Measurements from ENCODE around the gene SPATS1. TPM values are rescaled to one million over a fixed set of nuclear protein-coding genes. Genes with fewer than 3 reads are reported as not detected.
"Not testable (repeated sequence)": the region's sequence is repeated elsewhere in the genome, so short reads cannot be mapped to it uniquely, and the experiment has no call there.

SPATS1 gene
- polyA plus RNA-seq, 1 donor (not counting 4 experiments of a cell fraction or from before 2014, with no cell fraction given): not detected

GRCh38 chr6:44311767-44312166 is 30.7 kb upstream of the SPATS1 start:
- H3K36me3 ChIP-seq (ENCODE audit: control insufficient read depth in 2 of 2, extremely low read depth in 1 of 2, insufficient read depth in 2 of 2, low read length in 2 of 2): peaks cover 13 to 27% of the 10 kb centered on the region in 2 experiments
- H3K9me3 ChIP-seq (ENCODE audit: control insufficient read depth, low read depth, low read length): no peaks in the 10 kb centered on the region
- H3K9me1 ChIP-seq (ENCODE audit: control insufficient read depth, extremely low read depth, insufficient read depth, low read length): no peaks in the 10 kb centered on the region
- no peak overlapping the region for H2AFZ ChIP-seq (ENCODE audit: control insufficient read depth, low read length)
- no peaks in the 10 kb centered on the region for H3K27me3 ChIP-seq (ENCODE audit: control insufficient read depth, extremely low read depth, insufficient read depth, low read length)
- TF ChIP-seq EZH2 (IDR thresholded peaks at IDR 0.05; ENCODE audit: low read length) (no peak), CTCF (optimal IDR thresholded peaks at IDR 0.05 in 1 of 3, IDR thresholded peaks at IDR 0.05 in 1 of 3, conservative IDR thresholded peaks at IDR 0.05 in 1 of 3; ENCODE audit: extremely low read depth in 1 of 3, insufficient read depth in 2 of 3, low read length in 3 of 3) (no peak)
- DNase-seq (ENCODE audit: low read depth, low spot score) (no peak), FAIRE-seq (no peak)
- peak overlapping the region; percentile 83 for H3K4me2 ChIP-seq (ENCODE audit: control insufficient read depth, extremely low read depth, insufficient read depth, low read depth, low read length)
- H3K79me2 ChIP-seq (ENCODE audit: control insufficient read depth, insufficient read depth, low read length): peaks cover 12% of the 10 kb centered on the region
- H3K9ac ChIP-seq (ENCODE audit: control insufficient read depth, extremely low read depth, insufficient read depth, low read length): no peak overlapping the region
- no peaks in the 10 kb centered on the region for H4K20me1 ChIP-seq (ENCODE audit: control insufficient read depth, extremely low read depth, insufficient read depth, low read length)
- H3K4me3 ChIP-seq (ENCODE audit: control insufficient read depth in 2 of 3, extremely low read depth in 1 of 3, insufficient read depth in 2 of 3, low read depth in 1 of 3, low read length in 3 of 3): peak overlapping the region in 1 of 3 experiments; percentile 88
- H3K4me1 ChIP-seq (ENCODE audit: control insufficient read depth, extremely low read depth, insufficient read depth, low read length): peaks cover 19% of the 10 kb centered on the region
- no peak overlapping the region for H3K27ac ChIP-seq (ENCODE audit: control insufficient read depth, insufficient read depth, low read length)
- dilution Hi-C loops (cut with MboI; ENCODE audit: extremely low pct_ligation_motif_present, low sequenced_read_pairs): no loop called here

GRCh38 chr6:44312901-44313788 is 29.3 kb upstream of the SPATS1 start, which contains the start of gene AARS2:
Gene AARS2 (minus strand): TSS chr6:44313347. CDS start chr6:44313323, 24 bp downstream.
- Histone ChIP-seq H3K9me3 (ENCODE audit: control insufficient read depth, low read depth, low read length) (no peaks in the 10 kb centered on the region), H2AFZ (ENCODE audit: control insufficient read depth, low read length) (peak within 1 kb of the TSS; percentile 91), H4K20me1 (ENCODE audit: control insufficient read depth, extremely low read depth, insufficient read depth, low read length) (no peaks in the 10 kb centered on the region), H3K27me3 (ENCODE audit: control insufficient read depth, extremely low read depth, insufficient read depth, low read length) (no peaks in the 10 kb centered on the region), H3K79me2 (ENCODE audit: control insufficient read depth, insufficient read depth, low read length) (peaks cover 12% of the 10 kb centered on the region), H3K9me1 (ENCODE audit: control insufficient read depth, extremely low read depth, insufficient read depth, low read length) (no peaks in the 10 kb centered on the region), H3K9ac (ENCODE audit: control insufficient read depth, extremely low read depth, insufficient read depth, low read length) (peak within 1 kb of the TSS; percentile 87), H3K27ac (ENCODE audit: control insufficient read depth, insufficient read depth, low read length) (peak within 1 kb of the TSS; percentile 69), H3K4me1 (ENCODE audit: control insufficient read depth, extremely low read depth, insufficient read depth, low read length) (peaks cover 19% of the 10 kb centered on the region), H3K4me3 (ENCODE audit: control insufficient read depth in 2 of 3, extremely low read depth in 1 of 3, insufficient read depth in 2 of 3, low read depth in 1 of 3, low read length in 3 of 3) (peak within 1 kb of the TSS; percentile 88 to 96 (median 93)), H3K36me3 (ENCODE audit: control insufficient read depth in 2 of 2, extremely low read depth in 1 of 2, insufficient read depth in 2 of 2, low read length in 2 of 2) (peaks cover 9 to 23% of the 10 kb centered on the region in 2 experiments), H3K4me2 (ENCODE audit: control insufficient read depth, extremely low read depth, insufficient read depth, low read depth, low read length) (peak within 1 kb of the TSS; percentile 83)
- dilution Hi-C loops (cut with MboI; ENCODE audit: extremely low pct_ligation_motif_present, low sequenced_read_pairs): no loop called here
- no peak for TF ChIP-seq EZH2 (IDR thresholded peaks at IDR 0.05; ENCODE audit: low read length)
- TF ChIP-seq CTCF (optimal IDR thresholded peaks at IDR 0.05 in 1 of 3, IDR thresholded peaks at IDR 0.05 in 1 of 3, conservative IDR thresholded peaks at IDR 0.05 in 1 of 3; ENCODE audit: extremely low read depth in 1 of 3, insufficient read depth in 2 of 3, low read length in 3 of 3): peak; percentile 94 to 99 (median 96)
- peak; percentile 32 for DNase-seq (ENCODE audit: low read depth, low spot score)
- peak; percentile 67 for FAIRE-seq

GRCh38 chr6:44314657-44315056 is 27.8 kb upstream of the SPATS1 start:
- H3K9me1 ChIP-seq (ENCODE audit: control insufficient read depth, extremely low read depth, insufficient read depth, low read length); H3K4me1 ChIP-seq (ENCODE audit: control insufficient read depth, extremely low read depth, insufficient read depth, low read length); H3K27me3 ChIP-seq (ENCODE audit: control insufficient read depth, extremely low read depth, insufficient read depth, low read length); H3K27ac ChIP-seq (ENCODE audit: control insufficient read depth, insufficient read depth, low read length); dilution Hi-C loops (cut with MboI; ENCODE audit: extremely low pct_ligation_motif_present, low sequenced_read_pairs); H4K20me1 ChIP-seq (ENCODE audit: control insufficient read depth, extremely low read depth, insufficient read depth, low read length); H2AFZ ChIP-seq (ENCODE audit: control insufficient read depth, low read length); H3K4me2 ChIP-seq (ENCODE audit: control insufficient read depth, extremely low read depth, insufficient read depth, low read depth, low read length); FAIRE-seq; H3K9ac ChIP-seq (ENCODE audit: control insufficient read depth, extremely low read depth, insufficient read depth, low read length); H3K9me3 ChIP-seq (ENCODE audit: control insufficient read depth, low read depth, low read length); H3K4me3 ChIP-seq (ENCODE audit: control insufficient read depth in 2 of 3, extremely low read depth in 1 of 3, insufficient read depth in 2 of 3, low read depth in 1 of 3, low read length in 3 of 3); DNase-seq (ENCODE audit: low read depth, low spot score): not testable (repeated sequence)
- Histone ChIP-seq H3K79me2 (ENCODE audit: control insufficient read depth, insufficient read depth, low read length) (peaks cover 12% of the 10 kb centered on the region), H3K36me3 (ENCODE audit: control insufficient read depth in 2 of 2, extremely low read depth in 1 of 2, insufficient read depth in 2 of 2, low read length in 2 of 2) (peaks cover 6 to 12% of the 10 kb centered on the region in 2 experiments)
